GM12891 (cell line): ENCODE results near the gene PDGFD.

Experiments used
- DNase-seq: peaks from one replicate; pipeline ENCODE4 v3.0.0; 2011; ENCODE audit warnings: low spot score; ENCODE audit not compliant: insufficient read length
- FAIRE-seq: peaks from 2 replicates; lab custom pipeline; 2011; peaks lifted over from hg19 to GRCh38; lab: Jason Lieb, UNC
- PAX5 ChIP-seq: IDR thresholded peaks from 2 replicates; pipeline ENCODE4 v1.6.1; 2011; ENCODE audit warnings: low read length, moderate library complexity, mild to moderate bottlenecking; ENCODE audit not compliant: insufficient read depth, severe bottlenecking
- POLR2A ChIP-seq: IDR thresholded peaks from 2 replicates; pipeline ENCODE4 v1.6.1; 2011; ENCODE audit warnings: low read depth, low read length, control low read depth
- POLR2AphosphoS5 ChIP-seq: IDR thresholded peaks from 2 replicates; pipeline ENCODE4 v1.6.1; 2011; ENCODE audit warnings: low read depth, low read length, control low read depth
- POU2F2 ChIP-seq: IDR thresholded peaks from 2 replicates; pipeline ENCODE4 v1.6.1; 2011; ENCODE audit warnings: low read depth, mild to moderate bottlenecking, control low read depth, low read length, moderate library complexity
- SPI1 ChIP-seq: IDR thresholded peaks from 2 replicates; pipeline ENCODE4 v1.6.1; 2011; ENCODE audit warnings: low read depth, low read length, control low read depth
- TAF1 ChIP-seq: IDR thresholded peaks from 2 replicates; pipeline ENCODE4 v1.6.1; 2011; ENCODE audit warnings: low read depth, low read length, control low read depth

Gene PDGFD

GRCh38 chr11:103997082-103997481, 166.9 kb downstream of the PDGFD start:
- FAIRE-seq (no peak), DNase-seq (no peak)
- TF ChIP-seq PAX5 (no peak), SPI1 (no peak), TAF1 (no peak), POLR2AphosphoS5 (no peak), POU2F2 (no peak)

GRCh38 chr11:103995896-103996295, 168.1 kb downstream of the PDGFD start:
- FAIRE-seq = no peak
- DNase-seq = no peak
- TF ChIP-seq SPI1 (no peak), PAX5 (no peak), POLR2AphosphoS5 (no peak), TAF1 (no peak), POU2F2 (no peak), POLR2A (no peak)

GRCh38 chr11:103994518-103994917, 169.4 kb downstream of the PDGFD start:
- no peak for DNase-seq
- no peak for FAIRE-seq
- TF ChIP-seq POU2F2 = no peak
- TF ChIP-seq PAX5 = no peak
- no peak for TF ChIP-seq POLR2A
- TF ChIP-seq TAF1 = no peak
- no peak for TF ChIP-seq SPI1

GRCh38 chr11:103994094-103994493, 169.9 kb downstream of the PDGFD start:
- no peak for DNase-seq
- no peak for TF ChIP-seq POLR2A
- TF ChIP-seq POLR2AphosphoS5 = no peak
- TF ChIP-seq TAF1 = no peak
- TF ChIP-seq SPI1 = no peak
- no peak for TF ChIP-seq POU2F2
- TF ChIP-seq PAX5 = no peak
- FAIRE-seq = no peak

- FAIRE-seq (no peak), DNase-seq (no peak)
- TF ChIP-seq TAF1 = no peak
- TF ChIP-seq POU2F2 = no peak
- TF ChIP-seq SPI1 = no peak
- no peak for TF ChIP-seq POLR2A
- TF ChIP-seq POLR2AphosphoS5 = no peak
- TF ChIP-seq PAX5 = no peak
Measured at GRCh38 chr11:103993507-103993906, 170.4 kb downstream of the PDGFD start.

GRCh38 chr11:103988595-103988969, 175.4 kb downstream of the PDGFD start:
- no peak for DNase-seq

GRCh38 chr11:103987629-103988594, 176.0 kb downstream of the PDGFD start:
- TF ChIP-seq SPI1 = no peak
- TF ChIP-seq TAF1 = no peak
- no peak for TF ChIP-seq POU2F2
- no peak for TF ChIP-seq POLR2A
- no peak for FAIRE-seq
- no peak for DNase-seq

More at GRCh38 chr11:103988595-103988969, 175.4 kb downstream of the PDGFD start:
- no peak for FAIRE-seq
- TF ChIP-seq SPI1 = no peak
- no peak for TF ChIP-seq POU2F2
- no peak for TF ChIP-seq POLR2AphosphoS5
- no peak for TF ChIP-seq POLR2A
- no peak for TF ChIP-seq TAF1
- no peak for TF ChIP-seq PAX5

GRCh38 chr11:103985041-103985440, 178.9 kb downstream of the PDGFD start:
- no peak for TF ChIP-seq POLR2AphosphoS5
- TF ChIP-seq POU2F2 = no peak
- no peak for TF ChIP-seq PAX5
- TF ChIP-seq TAF1 = no peak
- no peak for TF ChIP-seq SPI1
- TF ChIP-seq POLR2A = no peak
- no peak for DNase-seq
- no peak for FAIRE-seq

GRCh38 chr11:103980108-103980507, 183.8 kb downstream of the PDGFD start:
- FAIRE-seq (no peak), DNase-seq (no peak)
- TF ChIP-seq SPI1 = no peak
- TF ChIP-seq POLR2AphosphoS5 = no peak
- TF ChIP-seq POU2F2 = no peak
- TF ChIP-seq PAX5 = no peak
- TF ChIP-seq POLR2A = no peak
- no peak for TF ChIP-seq TAF1
